PC-9 (cell line): ENCODE results near the gene MYO5A. TPM values are rescaled to one million over a fixed set of nuclear protein-coding genes. Genes with fewer than 3 reads are reported as not detected.

Source experiments
- BruUV-seq: library from RNA; stranded (reverse); fragments of 400-500 nt; replicated peaks from 2 replicates; lab custom pipeline; 2021; lab: Mats Ljungman, UMichigan
- CTCF ChIA-PET: fragments of 300-600 bp; sonication (Branson Sonifier 250); formaldehyde crosslinking; loops from one replicate; lab custom pipeline; 2022; ENCODE audit warnings: antibody characterized with exemption; lab: Charles Lee
- POLR2A ChIA-PET: fragments of 300-600 bp; sonication (Branson Sonifier 250); formaldehyde crosslinking; loops from one replicate; lab custom pipeline; 2022; ENCODE audit warnings: antibody characterized with exemption; ENCODE audit not compliant: unreplicated experiment; lab: Charles Lee
- DNase-seq, 2 experiments: peaks; one replicate each; pipeline versions ENCODE4 v3.0.0 to v3.0.0-alpha.2; 2015 to 2022; ENCODE audit warnings: mixed read lengths in 1 of 2
- H2AFZ ChIP-seq: fragments of 200-600 bp; sonication (generic); 2 replicates; pipeline ENCODE4 v1.8.1; 2017; ENCODE audit warnings: antibody characterized with exemption
- H3F3A ChIP-seq: fragments of 200-600 bp; sonication (generic); 2 replicates; pipeline ENCODE4 v1.8.1; 2017; ENCODE audit warnings: antibody characterized with exemption, mild to moderate bottlenecking, low read depth; ENCODE audit not compliant: insufficient read depth
- H3K27ac ChIP-seq: fragments of 200-600 bp; sonication (generic); 2 replicates; pipeline ENCODE4 v1.6.1; 2016; ENCODE audit warnings: mixed run types
- H3K27me3 ChIP-seq: fragments of 200-600 bp; sonication (generic); 2 replicates; pipeline ENCODE4 v1.6.1; 2016; ENCODE audit warnings: low read depth, mixed run types; ENCODE audit not compliant: insufficient read depth
- H3K36me3 ChIP-seq: fragments of 200-600 bp; sonication (generic); 2 replicates; pipeline ENCODE4 v1.6.1; 2016; ENCODE audit warnings: low read depth, mixed run types
- H3K4me1 ChIP-seq: fragments of 200-600 bp; sonication (generic); replicated peaks from 2 replicates; pipeline ENCODE4 v1.6.1; 2016; ENCODE audit warnings: mixed run types; ENCODE audit not compliant: insufficient read depth
- H3K4me2 ChIP-seq: fragments of 200-600 bp; sonication (generic); 2 replicates; pipeline ENCODE4 v1.6.1; 2017; ENCODE audit warnings: mixed run types
- H3K4me3 ChIP-seq: fragments of 200-600 bp; sonication (generic); 2 replicates; pipeline ENCODE4 v1.6.1; 2016; ENCODE audit warnings: mixed run types
- H3K79me2 ChIP-seq: fragments of 200-600 bp; sonication (generic); 2 replicates; pipeline ENCODE4 v1.6.1; 2017; ENCODE audit warnings: low read depth, mixed run types
- H3K9me2 ChIP-seq: fragments of 200-600 bp; sonication (generic); 2 replicates; pipeline ENCODE4 v1.8.1; 2017; ENCODE audit warnings: mild to moderate bottlenecking; ENCODE audit not compliant: insufficient read depth
- H3K9me3 ChIP-seq: fragments of 200-600 bp; sonication (generic); 2 replicates; pipeline ENCODE4 v1.8.1; 2016; ENCODE audit warnings: low read depth; ENCODE audit not compliant: insufficient read depth
- H4K20me1 ChIP-seq: fragments of 200-600 bp; sonication (generic); 2 replicates; pipeline ENCODE4 v1.8.1; 2017; ENCODE audit not compliant: insufficient read depth
- CTCF ChIP-seq: fragments of 200-600 bp; sonication (generic); conservative IDR thresholded peaks from 2 replicates; pipeline ENCODE4 v1.6.1; 2017; ENCODE audit warnings: mixed run types, antibody characterized with exemption, mild to moderate bottlenecking, moderate library complexity
- EZH2 ChIP-seq: fragments of 200-600 bp; sonication (generic); IDR thresholded peaks from 2 replicates; pipeline ENCODE4 v1.8.0; 2017; ENCODE audit warnings: antibody characterized with exemption, low read depth
- intact Hi-C: fragments of 100-400 bp; cut with micrococcal nuclease; formaldehyde crosslinking; loops from one replicate; pipeline ENCODE4 v1.10.0; 2022; ENCODE audit not compliant: unreplicated experiment
- total RNA-seq: library from RNA; stranded (reverse); gene quantifications from 2 replicates; pipeline ENCODE4 v1.2.3, GENCODE V29; 2021

MYO5A gene
- total RNA-seq, 1 experiment from 2014 or later = 10.7 TPM

- Histone ChIP-seq H3K4me1 (no peaks in the 10 kb centered on the region), H3K27ac (no peak overlapping the region), H3K4me2 (no peak overlapping the region), H3K4me3 (no peak overlapping the region), H3K79me2 (peaks cover 73% of the 10 kb centered on the region), H3K9me3 (no peaks in the 10 kb centered on the region), H3K36me3 (0 out of 2 replicates have a peak, but pooled peaks cover 12% of the 10 kb centered on the region), H3K27me3 (no peaks in the 10 kb centered on the region), H2AFZ (no peak overlapping the region), H3F3A (no peaks in the 10 kb centered on the region), H3K9me2 (no peaks in the 10 kb centered on the region), H4K20me1 (peaks cover 67% of the 10 kb centered on the region)
- BruUV-seq = no TSS peak
- no peak for DNase-seq
- POLR2A ChIA-PET = interaction anchor here (0.6 kb wide), 1 partner anchor 112 kb away, joined by 4 read pairs; no protein-coding TSS in a partner anchor
- no peak for TF ChIP-seq CTCF
- no peak for TF ChIP-seq EZH2
- CTCF ChIA-PET = interaction anchor here (0.6 kb wide), 1 partner anchor 227 kb away, joined by 4 read pairs; no protein-coding TSS in a partner anchor
- intact Hi-C loops = no loop called here
Measured at GRCh38 chr15:52558196-52558595, 29.5 kb upstream of the MYO5A start.

GRCh38 chr15:52557274-52557641 is 28.6 kb upstream of the MYO5A start:
- no TSS peak for BruUV-seq
- H3K36me3 ChIP-seq = 0 out of 2 replicates have a peak, but pooled peaks cover 12% of the 10 kb centered on the region
- H3K9me3 ChIP-seq = no peaks in the 10 kb centered on the region
- no peaks in the 10 kb centered on the region for H3K9me2 ChIP-seq
- peaks cover 64% of the 10 kb centered on the region for H3K79me2 ChIP-seq
- ChIA-PET POLR2A (no interaction called here), CTCF (no interaction called here)
- no peak for DNase-seq
- TF ChIP-seq CTCF (no peak), EZH2 (no peak)
- H3K4me1 ChIP-seq = no peaks in the 10 kb centered on the region
- H2AFZ ChIP-seq = no peak overlapping the region
- no peak overlapping the region for H3K4me2 ChIP-seq
- H3K27ac ChIP-seq = no peak overlapping the region
- intact Hi-C loops = no loop called here
- no peak overlapping the region for H3K4me3 ChIP-seq
- H3F3A ChIP-seq = no peaks in the 10 kb centered on the region
- no peaks in the 10 kb centered on the region for H3K27me3 ChIP-seq
- peaks cover 59% of the 10 kb centered on the region for H4K20me1 ChIP-seq

GRCh38 chr15:52556524-52557273 is 28.0 kb upstream of the MYO5A start:
- Histone ChIP-seq H3K27me3 (no peaks in the 10 kb centered on the region), H3K9me3 (no peaks in the 10 kb centered on the region), H2AFZ (no peak overlapping the region), H3K79me2 (peaks cover 58% of the 10 kb centered on the region), H3K4me3 (no peak overlapping the region), H3K9me2 (no peaks in the 10 kb centered on the region), H3K4me1 (no peaks in the 10 kb centered on the region), H3K27ac (no peak overlapping the region), H3F3A (no peaks in the 10 kb centered on the region), H4K20me1 (peaks cover 56% of the 10 kb centered on the region), H3K4me2 (no peak overlapping the region), H3K36me3 (0 out of 2 replicates have a peak, but pooled peaks cover 12% of the 10 kb centered on the region)
- POLR2A ChIA-PET = no interaction called here
- no TSS peak for BruUV-seq
- TF ChIP-seq CTCF = no peak
- no peak for TF ChIP-seq EZH2
- intact Hi-C loops = no loop called here
- no peak for DNase-seq
- CTCF ChIA-PET = no interaction called here
